Adrenal gland (tissue), 5 donors: ENCODE measurements around the gene ACTR8.

Experiments
- POLR2A ChIP-seq, 2 donors: fragments of 450-650 bp; IDR thresholded peaks; one replicate each; pipeline ENCODE4 v1.6.1; 2017; ENCODE audit warnings: antibody characterized with exemption in 2 of 2, mild to moderate bottlenecking in 2 of 2, moderate library complexity in 1 of 2
- TF ChIP-seq, protein P1 (sequence below), 6 experiments: fragments of 450-650 bp in 4 of 6; fragments of 200-600 bp in 2 of 6; sonication (generic) in 1 of 6; IDR thresholded peaks; 1 replicate in 5 of 6; 2 replicates in 1 of 6; pipeline versions ENCODE4 v1.5.1 to v1.8.0; 2016 to 2021; ENCODE audit warnings: antibody characterized with exemption in 6 of 6, mild to moderate bottlenecking in 2 of 6, moderate library complexity in 1 of 6
- donor health status: DM: no; HTN: no; CAD: no.

GRCh38 chr3:53860196-53860595 is 21.8 kb downstream of the ACTR8 start:
- TF ChIP-seq POLR2A (IDR thresholded peaks at IDR 0.05), result no peak
- TF ChIP-seq, protein P1, sequence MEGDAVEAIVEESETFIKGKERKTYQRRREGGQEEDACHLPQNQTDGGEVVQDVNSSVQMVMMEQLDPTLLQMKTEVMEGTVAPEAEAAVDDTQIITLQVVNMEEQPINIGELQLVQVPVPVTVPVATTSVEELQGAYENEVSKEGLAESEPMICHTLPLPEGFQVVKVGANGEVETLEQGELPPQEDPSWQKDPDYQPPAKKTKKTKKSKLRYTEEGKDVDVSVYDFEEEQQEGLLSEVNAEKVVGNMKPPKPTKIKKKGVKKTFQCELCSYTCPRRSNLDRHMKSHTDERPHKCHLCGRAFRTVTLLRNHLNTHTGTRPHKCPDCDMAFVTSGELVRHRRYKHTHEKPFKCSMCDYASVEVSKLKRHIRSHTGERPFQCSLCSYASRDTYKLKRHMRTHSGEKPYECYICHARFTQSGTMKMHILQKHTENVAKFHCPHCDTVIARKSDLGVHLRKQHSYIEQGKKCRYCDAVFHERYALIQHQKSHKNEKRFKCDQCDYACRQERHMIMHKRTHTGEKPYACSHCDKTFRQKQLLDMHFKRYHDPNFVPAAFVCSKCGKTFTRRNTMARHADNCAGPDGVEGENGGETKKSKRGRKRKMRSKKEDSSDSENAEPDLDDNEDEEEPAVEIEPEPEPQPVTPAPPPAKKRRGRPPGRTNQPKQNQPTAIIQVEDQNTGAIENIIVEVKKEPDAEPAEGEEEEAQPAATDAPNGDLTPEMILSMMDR (IDR thresholded peaks at IDR 0.05), result no peak
